GM21526 (cell line): Measurements from ENCODE around the gene ENDOG.
"Not testable (repeated sequence)": the region's sequence is repeated elsewhere in the genome, so short reads cannot be mapped to it uniquely, and the experiment has no call there.

Experiments used
- ATAC-seq: cut with Tn5 transposase; IDR thresholded peaks from one replicate; pipeline ENCODE4 v1.9.1; 2021; ENCODE audit warnings: moderate library complexity; ENCODE audit not compliant: unreplicated experiment, low FRiP score

The ENDOG gene

GRCh38 chr9:128854454-128854853 is 36.2 kb downstream of the ENDOG start:
- not testable (repeated sequence) for ATAC-seq

- not testable (repeated sequence) for ATAC-seq
These were observed 40.2 kb downstream of the ENDOG start for GRCh38 chr9:128858476-128858875.

DNA sequence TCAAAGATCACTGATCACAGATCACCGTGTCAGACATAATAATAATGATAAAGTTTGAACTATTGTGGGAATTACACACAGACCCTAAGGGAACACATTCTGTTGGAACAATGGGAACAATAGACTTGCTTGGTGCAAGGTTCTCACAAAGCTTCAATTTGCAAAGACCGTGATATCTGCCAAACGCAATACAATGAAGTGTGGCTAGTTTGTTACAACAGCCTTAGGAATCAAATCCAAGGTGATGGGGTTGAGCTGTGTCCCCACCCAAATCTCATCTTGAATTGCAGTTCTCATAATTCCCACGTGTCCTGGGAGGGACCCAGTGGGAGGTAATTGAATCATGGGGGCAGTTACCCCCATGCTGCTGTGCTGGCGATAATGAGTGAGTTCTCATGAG is 42.6 kb downstream of the ENDOG start:
- no peak for ATAC-seq

GRCh38 chr9:128861501-128861900 is 43.2 kb downstream of the ENDOG start:
- ATAC-seq = no peak

GRCh38 chr9:128862401-128862851 is 44.1 kb downstream of the ENDOG start:
- ATAC-seq = no peak

DNA sequence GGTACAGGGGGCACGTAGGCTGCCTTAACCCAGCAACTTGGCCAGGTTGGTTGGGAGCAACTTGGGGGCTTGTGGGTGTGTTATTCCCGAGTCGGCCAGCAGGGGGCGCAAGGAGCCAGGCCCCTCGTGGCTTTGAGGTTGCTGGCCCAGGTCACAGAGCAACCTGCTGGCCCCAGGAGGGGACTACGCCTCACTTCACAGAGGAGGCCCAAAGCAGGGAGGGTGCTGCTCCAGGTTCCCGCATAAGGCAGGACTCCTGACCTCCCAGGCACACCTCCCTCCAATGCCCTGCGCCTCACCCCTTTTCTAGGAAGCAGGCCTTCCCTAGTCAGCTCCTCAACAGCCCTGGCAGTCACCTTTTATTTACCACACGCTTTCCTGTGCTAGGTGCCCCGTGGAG is 45.3 kb downstream of the ENDOG start:
- ATAC-seq = no peak

- ATAC-seq = no peak
These were observed 52.0 kb downstream of the ENDOG start for GRCh38 chr9:128870128-128870940.

- not testable (repeated sequence) for ATAC-seq
These were observed 52.6 kb downstream of the ENDOG start for GRCh38 chr9:128870941-128871265.
